Aorta (tissue), 5 donors: Measurements from ENCODE around the gene TTC12. TPM values are rescaled to one million over a fixed set of nuclear protein-coding genes. Genes with fewer than 3 reads are reported as not detected.

Source experiments
- ATAC-seq: fragments of 200-7000 bp; cut with Tn5 transposase; one replicate; pipeline ENCODE4 v1.9.1; 2022; ENCODE audit warnings: moderate library complexity; ENCODE audit not compliant: low FRiP score
- DNase-seq, 2 donors: peaks; one replicate each; pipeline ENCODE4 v3.0.0-alpha.2; 2020
- H3K27ac ChIP-seq, 2 donors: one replicate each; pipeline ENCODE4 v1.5.1; 2013; ENCODE audit warnings: low read length in 2 of 2, mild to moderate bottlenecking in 2 of 2, moderate library complexity in 2 of 2, control low read depth in 1 of 2, inconsistent platforms in 1 of 2, low read depth in 1 of 2
- H3K27me3 ChIP-seq, 2 donors: one replicate each; pipeline ENCODE4 v1.6.1; 2013; ENCODE audit warnings: control low read depth in 1 of 2, low read length in 1 of 2, mild to moderate bottlenecking in 1 of 2, moderate library complexity in 1 of 2; ENCODE audit not compliant: insufficient read depth in 2 of 2, control insufficient read depth in 1 of 2
- H3K36me3 ChIP-seq, 2 donors: one replicate each; pipeline ENCODE4 v1.6.1; 2013; ENCODE audit warnings: control low read depth in 1 of 2, low read length in 1 of 2, mild to moderate bottlenecking in 1 of 2; ENCODE audit not compliant: insufficient read depth in 2 of 2, control insufficient read depth in 1 of 2
- H3K4me1 ChIP-seq, 2 donors: one replicate each; pipeline ENCODE4 v1.6.1; 2013; ENCODE audit warnings: low read length in 2 of 2, control low read depth in 1 of 2, mild to moderate bottlenecking in 1 of 2, moderate library complexity in 1 of 2; ENCODE audit not compliant: insufficient read depth in 2 of 2, control insufficient read depth in 1 of 2
- H3K4me3 ChIP-seq, 2 donors: one replicate each; pipeline ENCODE4 v1.5.1; 2013; ENCODE audit warnings: low read length in 2 of 2, control low read depth in 1 of 2, mild to moderate bottlenecking in 1 of 2
- H3K9me3 ChIP-seq: one replicate; pipeline ENCODE4 v1.6.1; 2013; ENCODE audit warnings: mild to moderate bottlenecking, low read length; ENCODE audit not compliant: control insufficient read depth
- WGBS, 2 donors: extraction: QIAGEN DNeasy Blood & Tissue Kit; methylation state at CpG; one replicate each; pipeline ENCODE4 v1.1.7; 2013; 5-methylcytosine and 5-hydroxymethylcytosine counted together
- intact Hi-C, 2 donors: fragments of 100-400 bp; cut with DNase I; formaldehyde crosslinking; loops; one replicate each; pipeline versions ENCODE4 v1.14.2 to v1.15.0; 2022
- polyA plus RNA-seq, 2 donors: library from polyadenylated mRNA; stranded (reverse); fragments of 200-250 nt; gene quantifications; one replicate each; pipeline ENCODE4 v1.2.3, GENCODE V29; 2013
- total RNA-seq, 2 donors: library from RNA; stranded (reverse); fragmentation: NEBNext Ultra II Directional; extraction: Animal tissue kit (Norgen Biotek cat#: 25700); gene quantifications; one replicate each; pipeline ENCODE4 v1.2.1, GENCODE V29; 2021
- donor health status: healthy with polysubstance abuse.
- donor health status: Bipolar disorder and iron deficiency.
- donor health status: DM: no; HTN: no; CAD: no.
- donor health status: DM: no; HTN: no; CAD: no.
- donor health status: DM: yes; HTN: yes; CAD: no.

Gene TTC12
- total and polyA plus RNA-seq, 4 donors = 7.3 to 24.7 (median 10.3) TPM

- no peaks in the 10 kb centered on the region for H3K9me3 ChIP-seq
- DNase-seq (no peak), ATAC-seq (no peak)
- H3K27me3 ChIP-seq = no peaks in the 10 kb centered on the region
- H3K36me3 ChIP-seq = peaks cover 0 to 8% of the 10 kb centered on the region in 2 donors
- WGBS, 2 donors = 83 to 88% methylated on average over 3 of the region's 3 CpGs
- intact Hi-C loops = no loop called here
- H3K27ac ChIP-seq = no peak overlapping the region
- H3K4me3 ChIP-seq = no peak overlapping the region
- H3K4me1 ChIP-seq = no peaks in the 10 kb centered on the region
Observed at GRCh38 chr11:113369411-113369810, 55.0 kb downstream of the TTC12 start.

- ATAC-seq = no peak
- WGBS, 2 donors = 69% methylated on average over 5 of the region's 5 CpGs
- H3K27ac ChIP-seq = no peak overlapping the region
- DNase-seq = no peak
- no peaks in the 10 kb centered on the region for H3K4me1 ChIP-seq
- H3K36me3 ChIP-seq = no peaks in the 10 kb centered on the region
- intact Hi-C loops = loop anchor here in 1 of 2 donors (10.0 kb wide), 1 partner anchor 164 kb away; no protein-coding TSS in a partner anchor
- H3K4me3 ChIP-seq = no peak overlapping the region
- H3K27me3 ChIP-seq = no peaks in the 10 kb centered on the region
- no peaks in the 10 kb centered on the region for H3K9me3 ChIP-seq
Observed at GRCh38 chr11:113370634-113371033, 56.3 kb downstream of the TTC12 start.

GRCh38 chr11:113372309-113372708 lies 57.9 kb downstream of the TTC12 start:
- Histone ChIP-seq H3K27me3 (no peaks in the 10 kb centered on the region), H3K4me3 (no peak overlapping the region), H3K4me1 (no peaks in the 10 kb centered on the region), H3K36me3 (no peaks in the 10 kb centered on the region), H3K27ac (no peak overlapping the region), H3K9me3 (no peaks in the 10 kb centered on the region)
- intact Hi-C loops = loop anchor here in 1 of 2 donors (10.0 kb wide), 1 partner anchor 162 kb away; no protein-coding TSS in a partner anchor
- 69 to 70% methylated on average over 4 of the region's 4 CpGs for WGBS, 2 donors
- ATAC-seq = no peak
- DNase-seq = no peak

GRCh38 chr11:113373306-113373705 lies 58.9 kb downstream of the TTC12 start:
- Histone ChIP-seq H3K27me3 (no peaks in the 10 kb centered on the region), H3K36me3 (no peaks in the 10 kb centered on the region), H3K4me3 (no peak overlapping the region), H3K9me3 (no peaks in the 10 kb centered on the region), H3K4me1 (no peaks in the 10 kb centered on the region), H3K27ac (no peak overlapping the region)
- intact Hi-C loops = loop anchor here in 1 of 2 donors (10.0 kb wide), 1 partner anchor 161 kb away; no protein-coding TSS in a partner anchor
- 33 to 43% methylated on average over 3 of the region's 3 CpGs for WGBS, 2 donors
- DNase-seq (no peak), ATAC-seq (no peak)

- Histone ChIP-seq H3K4me3 (no peak overlapping the region), H3K4me1 (no peaks in the 10 kb centered on the region), H3K27me3 (no peaks in the 10 kb centered on the region), H3K27ac (no peak overlapping the region), H3K36me3 (no peaks in the 10 kb centered on the region), H3K9me3 (no peaks in the 10 kb centered on the region)
- DNase-seq = no peak
- WGBS, 2 donors = 87 to 90% methylated on average over 10 of the region's 10 CpGs
- intact Hi-C loops = loop anchor here in 1 of 2 donors (10.0 kb wide), 1 partner anchor 161 kb away; no protein-coding TSS in a partner anchor
- ATAC-seq = no peak
Observed at GRCh38 chr11:113373981-113374560, 59.7 kb downstream of the TTC12 start.

GRCh38 chr11:113375402-113375801 lies 61.0 kb downstream of the TTC12 start:
- Histone ChIP-seq H3K27me3 (no peaks in the 10 kb centered on the region), H3K36me3 (no peaks in the 10 kb centered on the region), H3K4me1 (no peaks in the 10 kb centered on the region), H3K4me3 (no peak overlapping the region), H3K27ac (no peak overlapping the region), H3K9me3 (no peaks in the 10 kb centered on the region)
- no peak for DNase-seq
- no peak for ATAC-seq
- intact Hi-C loops = loop anchor here in 1 of 2 donors (10.0 kb wide), 1 partner anchor 159 kb away; no protein-coding TSS in a partner anchor
- 92 to 93% methylated on average over 5 of the region's 5 CpGs for WGBS, 2 donors

GRCh38 chr11:113376156-113376555 lies 61.8 kb downstream of the TTC12 start:
- Histone ChIP-seq H3K27ac (no peak overlapping the region), H3K9me3 (no peaks in the 10 kb centered on the region), H3K36me3 (no peaks in the 10 kb centered on the region), H3K4me1 (no peaks in the 10 kb centered on the region), H3K27me3 (no peaks in the 10 kb centered on the region), H3K4me3 (no peak overlapping the region)
- DNase-seq (no peak), ATAC-seq (no peak)
- WGBS, 2 donors = 10 to 12% methylated on average over 3 of the region's 3 CpGs
- intact Hi-C loops = loop anchor here in 1 of 2 donors (10.0 kb wide), 1 partner anchor 159 kb away; no protein-coding TSS in a partner anchor

- Histone ChIP-seq H3K4me1 (no peaks in the 10 kb centered on the region), H3K4me3 (no peak overlapping the region), H3K27me3 (no peaks in the 10 kb centered on the region), H3K27ac (no peak overlapping the region), H3K36me3 (no peaks in the 10 kb centered on the region), H3K9me3 (no peaks in the 10 kb centered on the region)
- intact Hi-C loops = loop anchor here in 1 of 2 donors (10.0 kb wide), 1 partner anchor 157 kb away; no protein-coding TSS in a partner anchor
- ATAC-seq = no peak
- no peak for DNase-seq
- WGBS, 2 donors = 51 to 52% methylated on average over 7 of the region's 7 CpGs
Observed at GRCh38 chr11:113377681-113378412, 63.5 kb downstream of the TTC12 start.
